Small intestine (tissue), 7 donors: ENCODE data around the gene CUL9. TPM values are rescaled to one million over a fixed set of nuclear protein-coding genes. Genes with fewer than 3 reads are reported as not detected.

Source experiments
- DNase-seq, 2 donors: peaks; one replicate each; pipeline versions ENCODE4 v3.0.0 to v3.0.0-alpha.2; 2013
- FAIRE-seq: peaks from 2 replicates; lab custom pipeline; 2012; peaks lifted over from hg19 to GRCh38; lab: Jason Lieb, UNC
- H3K27ac ChIP-seq, 3 donors: one replicate each; pipeline ENCODE4 v1.5.1; 2013; ENCODE audit warnings: low read length in 2 of 3, mild to moderate bottlenecking in 2 of 3, control low read depth in 1 of 3, inconsistent platforms in 1 of 3, low read depth in 1 of 3, moderate library complexity in 1 of 3
- H3K27me3 ChIP-seq, 3 donors: one replicate each; pipeline ENCODE4 v1.6.1; 2013; ENCODE audit warnings: low read length in 3 of 3, inconsistent platforms in 1 of 3; ENCODE audit not compliant: control insufficient read depth in 3 of 3, insufficient read depth in 3 of 3
- H3K36me3 ChIP-seq, 3 donors: one replicate each; pipeline ENCODE4 v1.6.1; 2013; ENCODE audit warnings: low read length in 3 of 3, inconsistent platforms in 1 of 3, low read depth in 1 of 3, mild to moderate bottlenecking in 1 of 3, moderate library complexity in 1 of 3; ENCODE audit not compliant: control insufficient read depth in 3 of 3, insufficient read depth in 2 of 3
- H3K4me1 ChIP-seq, 3 donors: one replicate each; pipeline ENCODE4 v1.6.1; 2013; ENCODE audit warnings: low read length in 2 of 3, inconsistent platforms in 1 of 3, low read depth in 1 of 3, mild to moderate bottlenecking in 1 of 3, moderate library complexity in 1 of 3; ENCODE audit not compliant: control insufficient read depth in 3 of 3, insufficient read depth in 2 of 3
- H3K4me3 ChIP-seq, 3 donors: one replicate each; pipeline ENCODE4 v1.5.1; 2013; ENCODE audit warnings: low read length in 3 of 3, control low read depth in 1 of 3, inconsistent platforms in 1 of 3, low read depth in 1 of 3, mild to moderate bottlenecking in 1 of 3, moderate library complexity in 1 of 3
- H3K9me3 ChIP-seq, 2 donors: one replicate each; pipeline ENCODE4 v1.6.1; 2013; ENCODE audit warnings: low read depth in 1 of 2, low read length in 1 of 2; ENCODE audit not compliant: control insufficient read depth in 2 of 2, insufficient read depth in 1 of 2
- WGBS, 3 donors: extraction: QIAGEN DNeasy Blood & Tissue Kit; methylation state at CpG; one replicate each; pipeline ENCODE4 v1.1.7; 2013; 5-methylcytosine and 5-hydroxymethylcytosine counted together
- polyA plus RNA-seq, 4 donors: library from polyadenylated mRNA; stranded (reverse) in 3 of 4; unstranded in 1 of 4; fragments of 200-250 nt in 3 of 4; fragments of 120-200 nt in 1 of 4; gene quantifications; one replicate each; pipeline versions ENCODE4 v1.2.1 to v1.2.3, GENCODE V29; 2013
- donor health status: healthy with polysubstance abuse.
- donor health status: control.
- donor health status: control.
- donor health status: Bipolar disorder and iron deficiency.
- donor health status: healthy.

Gene CUL9
- polyA plus RNA-seq, 4 donors: 22.2 to 86.2 (median 52.5) TPM

DNA sequence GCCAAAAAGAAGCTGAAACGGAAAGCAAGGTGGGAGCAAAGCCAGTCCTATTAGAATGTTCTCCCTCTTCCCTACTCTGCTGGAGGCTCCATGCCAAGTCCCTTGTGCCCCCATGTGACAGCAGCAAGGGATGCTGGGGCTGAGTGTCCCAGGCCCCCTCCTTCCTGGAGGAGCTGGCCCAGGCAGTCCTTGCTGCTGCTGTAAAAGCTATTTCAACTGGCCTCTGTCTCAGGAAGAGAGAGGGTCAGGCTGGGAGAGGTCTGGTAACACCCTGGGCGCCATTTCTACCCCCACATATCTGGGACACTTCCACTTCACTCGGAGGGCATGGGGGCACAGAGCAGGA, 86.3 kb downstream of the CUL9 start:
- no peak overlapping the region for H3K4me3 ChIP-seq
- H3K27ac ChIP-seq: peak overlapping the region; percentile 61 to 98 (median 96)
- FAIRE-seq: no peak
- peak in 1 of 2 donors; percentile 57 for DNase-seq
- no peaks in the 10 kb centered on the region for H3K9me3 ChIP-seq
- 51 to 68% (median 61%) methylated on average over 3 of the region's 3 CpGs for WGBS, 3 donors
- H3K27me3 ChIP-seq: no peaks in the 10 kb centered on the region
- peaks cover 0 to 5% (median 0%) of the 10 kb centered on the region in 3 donors for H3K36me3 ChIP-seq
- peaks cover 11 to 90% (median 12%) of the 10 kb centered on the region in 3 donors for H3K4me1 ChIP-seq

DNA sequence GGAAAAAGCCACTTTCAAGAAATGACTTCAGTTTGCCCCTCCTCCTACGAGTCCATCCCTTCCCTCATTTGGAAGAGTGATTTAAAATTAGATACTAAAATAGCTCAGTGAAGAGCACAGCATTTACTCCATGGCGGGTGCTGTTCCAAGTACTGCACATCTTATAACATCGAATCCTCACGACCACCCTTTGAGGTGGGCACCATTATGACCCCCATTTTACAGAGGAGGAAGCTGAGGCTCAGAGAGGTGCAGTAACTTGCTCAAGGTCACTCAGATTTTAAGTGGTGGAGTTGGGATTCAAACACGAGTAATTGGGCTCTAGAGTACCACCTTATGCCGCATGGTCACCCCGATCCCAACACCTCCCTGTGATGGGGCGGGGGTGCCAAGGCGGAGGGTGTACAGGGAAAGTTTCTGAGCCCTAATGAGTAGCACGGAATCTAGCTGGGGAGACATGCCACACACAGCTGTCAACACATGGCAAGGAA, 86.8 kb downstream of the CUL9 start:
- H3K27ac ChIP-seq: peak overlapping the region; percentile 89 to 98 (median 96)
- no peak for FAIRE-seq

DNA sequence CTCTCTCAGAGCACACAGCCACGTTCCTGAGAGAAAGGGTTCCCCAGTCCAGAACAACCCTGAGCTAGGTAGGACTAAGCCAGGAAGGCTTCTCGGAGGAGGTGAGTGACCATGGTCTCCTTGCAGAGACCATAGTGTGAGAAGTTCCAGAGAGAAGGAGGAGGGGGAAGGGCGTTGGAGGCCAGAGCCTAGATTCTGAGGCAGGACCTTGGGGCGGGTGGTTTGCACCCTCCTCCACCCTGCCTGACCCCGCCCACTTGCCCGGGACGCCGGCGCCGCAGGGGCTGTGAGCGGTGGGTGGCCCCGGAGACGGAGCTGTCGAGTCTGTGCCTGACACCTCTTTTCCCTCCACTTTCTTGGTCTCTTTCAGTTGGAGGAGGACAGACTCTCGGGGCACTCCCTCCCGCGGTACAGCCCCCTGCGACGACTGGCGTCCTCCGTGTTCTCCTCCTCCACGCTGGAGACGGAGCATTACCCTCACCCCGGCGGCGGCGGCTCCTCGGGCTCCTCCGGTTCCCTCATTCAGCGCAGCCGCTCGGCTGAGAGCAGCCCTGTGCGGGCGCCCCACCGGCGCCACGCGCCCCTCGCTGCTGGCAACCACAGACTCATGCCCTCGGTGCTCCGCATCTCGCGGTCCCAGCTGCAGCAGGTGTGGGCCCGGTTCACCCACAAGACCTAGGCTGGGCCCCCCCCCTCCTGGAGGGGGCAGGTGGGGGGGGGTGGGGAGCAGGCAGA, 87.4 kb downstream of the CUL9 start:
- H3K4me3 ChIP-seq: peak overlapping the region in 2 of 3 donors; percentile 33 to 57
- peaks cover 0 to 5% (median 0%) of the 10 kb centered on the region in 3 donors for H3K36me3 ChIP-seq

More for the DNA sequence above, 86.8 kb downstream of the CUL9 start:
- H3K27me3 ChIP-seq: no peaks in the 10 kb centered on the region
- H3K4me1 ChIP-seq: peaks cover 11 to 91% (median 12%) of the 10 kb centered on the region in 3 donors
- no peaks in the 10 kb centered on the region for H3K9me3 ChIP-seq
- peak overlapping the region in 1 of 3 donors; percentile 33 for H3K4me3 ChIP-seq
- no peak for DNase-seq
- H3K36me3 ChIP-seq: peaks cover 0 to 5% (median 0%) of the 10 kb centered on the region in 3 donors
- WGBS, 3 donors: 63 to 69% (median 69%) methylated on average over 10 of the region's 10 CpGs

DNA sequence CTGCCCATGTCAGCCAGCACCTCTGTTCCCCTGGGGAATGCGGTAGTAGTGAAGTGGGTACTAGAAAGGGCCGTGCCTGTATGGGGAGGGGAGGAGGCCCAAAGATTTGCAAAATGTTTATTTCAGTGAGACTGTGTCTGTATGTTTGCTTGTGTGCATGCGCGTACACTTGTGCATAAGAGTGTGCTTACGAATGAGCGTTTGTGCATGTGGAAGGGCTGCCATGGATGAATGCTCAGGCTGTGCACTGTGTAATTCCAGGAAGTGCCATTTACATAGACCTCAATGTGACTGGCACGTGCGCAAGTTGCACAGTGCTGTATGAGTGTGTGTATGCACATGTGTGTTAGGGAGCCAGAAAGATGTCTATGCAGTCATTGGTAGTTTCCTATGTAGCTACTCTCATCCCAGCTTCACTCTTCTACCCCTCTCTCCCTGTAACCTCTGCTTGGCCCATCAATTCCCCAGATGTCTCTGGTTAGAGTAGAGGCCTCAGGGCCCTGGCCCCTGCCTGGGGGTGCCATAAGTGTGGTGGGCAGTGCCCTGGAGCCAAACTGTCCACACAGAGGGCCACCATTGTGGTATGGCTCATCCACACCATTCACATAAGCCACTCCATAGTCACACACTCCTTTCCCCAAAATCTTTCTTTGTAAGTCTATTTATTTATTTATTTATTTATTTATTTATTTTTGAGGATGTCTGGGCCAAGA, 89.3 kb downstream of the CUL9 start:
- WGBS, 3 donors: 76 to 80% (median 78%) methylated on average over 8 of the region's 8 CpGs
- Histone ChIP-seq H3K36me3 (no peaks in the 10 kb centered on the region), H3K9me3 (no peaks in the 10 kb centered on the region), H3K27ac (peak overlapping the region; percentile 89 to 98 (median 96)), H3K4me3 (no peak overlapping the region), H3K4me1 (peaks cover 16 to 90% (median 22%) of the 10 kb centered on the region in 3 donors), H3K27me3 (no peaks in the 10 kb centered on the region)
- FAIRE-seq: no peak
- no peak for DNase-seq

More for the DNA sequence above, 87.4 kb downstream of the CUL9 start:
- DNase-seq (peak; percentile 79 to 85), FAIRE-seq (no peak)
- Histone ChIP-seq H3K9me3 (no peaks in the 10 kb centered on the region), H3K4me1 (peaks cover 11 to 94% (median 16%) of the 10 kb centered on the region in 3 donors), H3K27me3 (no peaks in the 10 kb centered on the region), H3K27ac (peak overlapping the region; percentile 89 to 98 (median 96))
- 1 to 5% (median 5%) methylated on average over 32 to 44 of the region's 44 CpGs for WGBS, 3 donors

DNA sequence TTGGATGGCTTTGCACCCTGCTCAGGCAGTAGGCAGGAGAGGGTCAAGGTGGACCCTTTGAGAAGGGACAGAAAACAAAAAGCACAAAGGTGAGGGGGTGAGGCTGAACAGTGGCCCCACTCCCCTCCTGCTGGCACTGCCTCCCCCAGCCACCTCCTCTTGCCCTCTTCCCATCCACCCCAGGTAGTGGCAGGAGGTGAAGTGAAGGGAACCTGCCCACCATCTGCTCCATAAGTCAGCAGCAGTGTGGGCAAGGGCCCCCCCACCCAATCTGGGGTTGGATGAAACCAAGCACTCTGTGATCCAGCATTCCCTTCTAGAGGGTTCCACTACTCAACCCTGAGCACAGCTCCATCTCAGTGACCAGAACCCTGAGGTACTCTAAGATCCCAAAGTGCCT, 89.9 kb downstream of the CUL9 start:
- Histone ChIP-seq H3K4me1 (peaks cover 16 to 94% (median 23%) of the 10 kb centered on the region in 3 donors), H3K36me3 (peaks cover 0 to 2% (median 0%) of the 10 kb centered on the region in 3 donors), H3K27me3 (no peaks in the 10 kb centered on the region), H3K27ac (peak overlapping the region in 2 of 3 donors; percentile 88 to 96), H3K9me3 (no peaks in the 10 kb centered on the region), H3K4me3 (no peak overlapping the region)
- DNase-seq (no peak), FAIRE-seq (no peak)

DNA sequence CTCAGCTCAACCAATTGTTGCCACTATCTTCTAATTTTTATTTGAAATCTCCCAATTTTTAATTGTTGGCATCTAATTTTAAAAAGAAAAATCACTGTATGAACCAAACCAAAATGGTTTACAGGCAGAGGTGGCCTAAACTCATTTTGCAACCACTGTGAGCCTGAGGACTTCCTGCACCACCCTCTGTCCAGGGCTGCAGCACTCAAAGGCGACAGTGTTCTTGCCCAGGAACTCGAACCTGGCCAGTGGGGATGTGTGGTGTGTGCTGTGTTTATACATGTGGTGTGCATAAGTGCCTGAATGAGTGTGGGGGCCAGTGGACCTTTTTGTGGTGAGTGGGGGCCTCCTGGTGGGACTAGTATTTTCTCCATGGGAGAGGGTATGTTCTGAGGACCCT, 91.7 kb downstream of the CUL9 start:
- 44 to 49% (median 45%) methylated on average over 2 of the region's 2 CpGs for WGBS, 3 donors
- no peaks in the 10 kb centered on the region for H3K9me3 ChIP-seq
- FAIRE-seq (no peak), DNase-seq (no peak)
- H3K4me1 ChIP-seq: peaks cover 13 to 94% (median 21%) of the 10 kb centered on the region in 3 donors
- H3K36me3 ChIP-seq: peaks cover 0 to 4% (median 0%) of the 10 kb centered on the region in 3 donors
- no peaks in the 10 kb centered on the region for H3K27me3 ChIP-seq
- H3K27ac ChIP-seq: peak overlapping the region in 2 of 3 donors; percentile 9 to 94
- H3K4me3 ChIP-seq: no peak overlapping the region

Other genes with a start within 250 kb of the CUL9 start
- under 1 TPM in 2 of 4 donors, not detected in 2; 0.34 to 0.35 TPM for gene GNMT, start 221.4 kb upstream of the CUL9 start, polyA plus RNA-seq
- 10 to 100 TPM; 17.8 to 51.4 (median 35.9) TPM for gene PEX6, start 203.0 kb upstream of the CUL9 start, polyA plus RNA-seq
- 10 to 100 TPM; 44.2 to 96.8 (median 58.1) TPM for gene PPP2R5D, start 197.6 kb upstream of the CUL9 start, polyA plus RNA-seq
- 10 to 100 TPM; 62.6 to 90.8 (median 74.8) TPM for gene MEA1, start 168.2 kb upstream of the CUL9 start, polyA plus RNA-seq
- 100 to 1,000 TPM in 1 of 4 donors, 10 to 100 TPM in 3; 72.4 to 103 (median 75.3) TPM for gene KLHDC3, start 167.9 kb upstream of the CUL9 start, polyA plus RNA-seq
- gene RRP36, start 160.6 kb upstream of the CUL9 start, polyA plus RNA-seq: 10 to 100 TPM; 32.2 to 50.0 (median 42.0) TPM
- gene CUL7, start 128.3 kb upstream of the CUL9 start, polyA plus RNA-seq: 10 to 100 TPM in 1 of 4 donors, 1 to 10 TPM in 3; 5.7 to 41.8 (median 6.7) TPM
- 100 to 1,000 TPM in 2 of 4 donors, 10 to 100 TPM in 2; 53.4 to 127 (median 90.9) TPM for gene MRPL2, start 122.8 kb upstream of the CUL9 start, polyA plus RNA-seq
- gene KLC4, start 122.6 kb upstream of the CUL9 start, polyA plus RNA-seq: 100 to 1,000 TPM in 3 of 4 donors, 10 to 100 TPM in 1; 36.3 to 333 (median 206) TPM
- 10 to 100 TPM in 2 of 4 donors, 1 to 10 TPM in 2; 1.1 to 36.5 (median 6.9) TPM for gene PTK7, start 105.9 kb upstream of the CUL9 start, polyA plus RNA-seq
- gene SRF, start 10.9 kb upstream of the CUL9 start, polyA plus RNA-seq: 10 to 100 TPM in 3 of 4 donors, 1 to 10 TPM in 1; 8.9 to 24.0 (median 16.2) TPM
- 100 to 1,000 TPM; 192 to 370 (median 327) TPM for gene DNPH1, start 47.3 kb downstream of the CUL9 start, polyA plus RNA-seq
- 1 to 10 TPM in 2 of 4 donors, under 1 TPM in 2; 0.89 to 2.1 (median 1.0) TPM for gene TTBK1, start 61.3 kb downstream of the CUL9 start, polyA plus RNA-seq
- gene SLC22A7, start 116.1 kb downstream of the CUL9 start, polyA plus RNA-seq: under 1 TPM in 2 of 4 donors, not detected in 2; 0.10 to 0.50 TPM
- gene CRIP3, start 126.6 kb downstream of the CUL9 start, polyA plus RNA-seq: 1 to 10 TPM in 3 of 4 donors, under 1 TPM in 1; 0.89 to 3.4 (median 2.5) TPM
- 10 to 100 TPM in 1 of 4 donors, 1 to 10 TPM in 3; 3.5 to 18.1 (median 5.0) TPM for gene ZNF318, start 187.5 kb downstream of the CUL9 start, polyA plus RNA-seq
- gene ABCC10, start 245.3 kb downstream of the CUL9 start, polyA plus RNA-seq: 10 to 100 TPM; 15.7 to 31.1 (median 22.2) TPM